Measurements from ENCODE around the gene ASB11. TPM values are rescaled to one million over a fixed set of nuclear protein-coding genes. Genes with fewer than 3 reads are reported as not detected.

Gene ASB11
- total and polyA plus RNA-seq, 10 of the 15 experiments (the other 5 are each of a cell fraction or from before 2014, with no cell fraction given), result not detected

GRCh38 chrX:15334561-15334960 lies 19.1 kb upstream of the ASB11 start:
- FAIRE-seq (no peak), DNase-seq (ENCODE audit: low read depth, low spot score) (no peak), ATAC-seq (peak; percentile 4; the same call in 1 of the 3 replicates)
- ChIA-PET RAD21 (ENCODE audit: unreplicated experiment) (interaction anchor here (1.7 kb wide), 1 partner anchor 34 kb away, joined by 4 read pairs; no protein-coding TSS in a partner anchor), CTCF (interaction anchor here (3.7 kb wide), 1 partner anchor 35 kb away, joined by 19 read pairs; no protein-coding TSS in a partner anchor), POLR2A (interaction anchor here (0.6 kb wide), 1 partner anchor 88 kb away, joined by 3 read pairs; no protein-coding TSS in a partner anchor), SMC1A (ENCODE audit: uncharacterized antibody, unreplicated experiment) (interaction anchor here (1.3 kb wide), 1 partner anchor 8 kb away, joined by 3 read pairs; no protein-coding TSS in a partner anchor)
- Histone ChIP-seq H3K4me1 (ENCODE audit: control insufficient read depth, insufficient read depth, low read length) (no peaks in the 10 kb centered on the region), H3K4me2 (ENCODE audit: control insufficient read depth, insufficient read depth) (peak overlapping the region; percentile 15; the same call in 1 of the 2 replicates), H3K27ac (ENCODE audit: control insufficient read depth, insufficient read depth) (peak overlapping the region; percentile 60), H3K79me2 (ENCODE audit: control insufficient read depth, insufficient read depth, low read length) (peaks cover 14% of the 10 kb centered on the region), H3K9ac (ENCODE audit: control insufficient read depth, insufficient read depth, low read length) (peak overlapping the region; percentile 74), H3K9me3 (replicated peaks; ENCODE audit: control insufficient read depth, insufficient read depth, low read length) (no peaks in the 10 kb centered on the region), H3K36me3 (ENCODE audit: control insufficient read depth in 2 of 2, insufficient read depth in 2 of 2, low read length in 1 of 2) (peaks cover 0 to 3% of the 10 kb centered on the region in 2 experiments; a peak in 1 of 4 replicates), H4K20me1 (ENCODE audit: control insufficient read depth, insufficient read depth) (no peaks in the 10 kb centered on the region), H3K4me3 (peak overlapping the region; percentile 76), H2AFZ (ENCODE audit: control insufficient read depth, low read depth, low read length) (peak overlapping the region; percentile 74), H3K27me3 (replicated peaks in 1 of 2; ENCODE audit: control insufficient read depth in 2 of 2, insufficient read depth in 2 of 2, low read length in 1 of 2) (no peaks in the 10 kb centered on the region)
- intact Hi-C loops (cut with micrococcal nuclease; ENCODE audit: unreplicated experiment) (no loop called here), in situ Hi-C loops (cut with MboI) (no loop called here)
- 17% methylated on average over 7 of the region's 7 CpGs for WGBS (ENCODE audit: insufficient coverage, insufficient replicate concordance, low lambda C conversion rate, missing lambda C conversion rate)
- TF ChIP-seq ZNF384 (IDR thresholded peaks at IDR 0.05; ENCODE audit: borderline replicate concordance, low read depth, low read length) (no peak), KDM1A (IDR thresholded peaks at IDR 0.05; ENCODE audit: borderline replicate concordance) (no peak)
- no TSS peak for BruUV-seq (replicated peaks)

DNA sequence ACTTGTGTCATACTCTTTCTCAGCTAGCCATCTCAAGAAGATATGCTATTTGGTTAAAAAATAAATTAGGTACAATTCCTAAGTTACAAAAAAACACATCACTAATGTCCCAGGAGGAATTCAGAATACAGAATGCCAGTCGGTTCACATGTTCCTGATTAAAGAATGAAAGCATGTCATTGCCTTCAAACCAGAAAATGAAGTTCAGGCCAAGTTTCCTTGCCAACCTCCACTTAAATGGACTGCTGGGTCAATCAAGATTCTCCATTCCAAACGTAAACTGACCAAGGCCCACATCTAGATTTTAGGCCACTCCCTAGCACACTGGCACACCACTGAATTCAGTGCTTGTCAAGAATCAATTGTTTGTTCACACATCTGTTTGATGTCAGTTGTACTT lies 13.4 kb upstream of the ASB11 start:
- H3K27me3 ChIP-seq (replicated peaks in 1 of 2; ENCODE audit: control insufficient read depth in 2 of 2, insufficient read depth in 2 of 2, low read length in 1 of 2), result no peaks in the 10 kb centered on the region
- no peaks in the 10 kb centered on the region for H4K20me1 ChIP-seq (ENCODE audit: control insufficient read depth, insufficient read depth)
- BruUV-seq (replicated peaks), result no TSS peak
- ChIA-PET CTCF (no interaction called here), POLR2A (no interaction called here), SMC1A (ENCODE audit: uncharacterized antibody, unreplicated experiment) (interaction anchor here (2.2 kb wide), 1 partner anchor 18 kb away, joined by 7 read pairs; no protein-coding TSS in a partner anchor), RAD21 (ENCODE audit: unreplicated experiment) (no interaction called here)
- intact Hi-C loops (cut with micrococcal nuclease; ENCODE audit: unreplicated experiment), result no loop called here
- H3K27ac ChIP-seq (ENCODE audit: control insufficient read depth, insufficient read depth), result no peak overlapping the region
- H3K9me3 ChIP-seq (replicated peaks; ENCODE audit: control insufficient read depth, insufficient read depth, low read length), result no peaks in the 10 kb centered on the region
- ATAC-seq, result no peak
- 66% methylated on average over 2 of the region's 2 CpGs for WGBS (ENCODE audit: insufficient coverage, insufficient replicate concordance, low lambda C conversion rate, missing lambda C conversion rate)
- H3K36me3 ChIP-seq (ENCODE audit: control insufficient read depth in 2 of 2, insufficient read depth in 2 of 2, low read length in 1 of 2), result peaks cover 0 to 3% of the 10 kb centered on the region in 2 experiments; a peak in 1 of 4 replicates
- no peak for FAIRE-seq
- no peak overlapping the region for H3K9ac ChIP-seq (ENCODE audit: control insufficient read depth, insufficient read depth, low read length)
- peaks cover 4% of the 10 kb centered on the region for H3K79me2 ChIP-seq (ENCODE audit: control insufficient read depth, insufficient read depth, low read length)
- H3K4me3 ChIP-seq, result no peak overlapping the region
- no peak overlapping the region for H2AFZ ChIP-seq (ENCODE audit: control insufficient read depth, low read depth, low read length)
- in situ Hi-C loops (cut with MboI), result no loop called here
- no peak for DNase-seq (ENCODE audit: low read depth, low spot score)
- H3K4me2 ChIP-seq (ENCODE audit: control insufficient read depth, insufficient read depth), result no peak overlapping the region
- H3K4me1 ChIP-seq (ENCODE audit: control insufficient read depth, insufficient read depth, low read length), result no peaks in the 10 kb centered on the region
- TF ChIP-seq ZBTB33 (IDR thresholded peaks at IDR 0.05) (no peak), SIX5 (IDR thresholded peaks at IDR 0.05; ENCODE audit: low read depth, low read length, severe bottlenecking) (no peak), ZNF274 (IDR thresholded peaks at IDR 0.05; ENCODE audit: insufficient read depth, insufficient read length) (no peak), POLR2AphosphoS5 (IDR thresholded peaks at IDR 0.05; ENCODE audit: low read length) (no peak), CEBPZ (IDR thresholded peaks at IDR 0.05; ENCODE audit: low read depth, low read length) (no peak), SRF (IDR thresholded peaks at IDR 0.05; ENCODE audit: low read depth in 2 of 2, low read length in 2 of 2) (no peak), HCFC1 (IDR thresholded peaks at IDR 0.05; ENCODE audit: low read length) (no peak)

All from GM12878 (cell line).